Measurements from ENCODE around the gene GSTO1.

- TF ChIP-seq CTCF (IDR thresholded peaks at IDR 0.05; ENCODE audit: low read depth, low read length, missing input control) (no peak), NR2F2 (IDR thresholded peaks at IDR 0.05) (no peak)
Observed at GRCh38 chr10:104273899-104274575, 19.3 kb downstream of the GSTO1 start.
